Bone marrow (tissue), 2 donors: ENCODE data around the gene NFIB.

ENCODE experiments used
- DNase-seq, 2 donors: peaks; one replicate each; lab custom pipeline; 2025; lab: John Stamatoyannopoulos, UW

Gene NFIB

GRCh38 chr9:14147738-14148137, 166.2 kb downstream of the NFIB start:
- DNase-seq: no peak

GRCh38 chr9:14146201-14146874, 167.6 kb downstream of the NFIB start:
- no peak for DNase-seq

DNA sequence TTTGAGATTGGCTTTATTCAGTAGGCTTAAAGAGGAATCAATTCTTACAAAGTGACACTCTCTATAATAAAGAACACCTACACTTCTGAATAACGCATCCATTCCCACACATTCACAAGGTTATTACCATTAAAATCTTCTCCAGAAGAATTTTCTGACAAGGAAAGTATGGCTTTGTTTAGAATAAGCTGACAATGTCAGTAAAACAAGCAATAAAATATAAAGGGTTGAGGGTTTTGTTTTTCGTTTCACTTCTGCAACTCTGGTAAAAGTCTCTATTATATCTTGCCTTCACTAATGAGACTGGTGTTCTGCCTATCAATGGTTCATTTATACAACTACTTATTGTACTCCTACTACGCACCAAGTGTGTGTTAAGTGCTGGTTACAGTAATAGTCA, 169.7 kb downstream of the NFIB start:
- no peak for DNase-seq

- no peak for DNase-seq
Measured at GRCh38 chr9:14141699-14142098, 172.2 kb downstream of the NFIB start.

GRCh38 chr9:14140096-14140697, 173.7 kb downstream of the NFIB start:
- DNase-seq: no peak

DNA sequence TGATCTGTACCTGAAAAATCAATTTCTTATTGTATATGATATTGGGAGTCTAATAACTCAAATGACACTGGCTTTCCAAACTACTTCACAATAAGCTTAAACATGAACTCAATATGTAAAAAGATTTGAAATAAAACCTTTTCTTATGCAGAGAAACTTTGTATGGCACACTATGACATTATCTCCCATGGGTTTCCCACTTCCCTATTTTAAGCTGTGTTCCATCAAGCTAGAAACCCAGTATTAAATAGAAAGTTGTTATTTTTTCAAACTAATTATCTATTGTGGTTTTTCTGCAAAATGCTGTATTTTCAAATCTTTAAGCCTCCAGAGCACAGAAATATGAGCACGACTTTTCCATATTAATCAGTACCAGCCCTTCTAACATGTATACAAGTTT, 174.7 kb downstream of the NFIB start:
- DNase-seq: no peak

- DNase-seq: no peak
Measured at GRCh38 chr9:14136646-14137370, 177.1 kb downstream of the NFIB start.

DNA sequence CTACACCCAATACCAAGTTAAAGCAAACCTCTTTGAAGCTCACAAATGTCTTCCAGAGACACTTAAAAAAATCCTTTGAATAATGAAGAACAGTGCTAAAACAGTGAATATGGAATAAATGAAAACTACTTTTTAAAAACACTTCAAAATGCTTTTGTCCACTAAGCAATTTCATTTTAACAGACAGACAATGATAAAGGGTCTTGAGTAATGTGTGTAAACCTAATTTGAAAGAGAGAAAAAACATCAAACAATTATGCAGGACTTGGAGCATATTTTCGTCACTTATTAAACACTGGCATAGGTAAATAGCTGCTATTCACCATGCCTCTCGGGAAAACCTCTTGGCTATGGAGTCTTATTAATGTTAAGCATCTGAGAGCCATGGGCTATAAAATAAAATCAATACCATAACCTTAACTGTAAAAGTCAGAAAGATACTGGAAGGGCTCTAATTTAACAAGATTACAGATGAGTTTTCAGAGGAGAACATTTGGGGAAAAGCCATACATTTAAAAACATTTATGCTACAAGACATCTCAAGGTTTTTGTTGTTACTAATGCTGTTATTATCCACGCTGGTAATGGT, 177.8 kb downstream of the NFIB start:
- no peak for DNase-seq

- no peak for DNase-seq
Measured at GRCh38 chr9:14135421-14135820, 178.5 kb downstream of the NFIB start.

DNA sequence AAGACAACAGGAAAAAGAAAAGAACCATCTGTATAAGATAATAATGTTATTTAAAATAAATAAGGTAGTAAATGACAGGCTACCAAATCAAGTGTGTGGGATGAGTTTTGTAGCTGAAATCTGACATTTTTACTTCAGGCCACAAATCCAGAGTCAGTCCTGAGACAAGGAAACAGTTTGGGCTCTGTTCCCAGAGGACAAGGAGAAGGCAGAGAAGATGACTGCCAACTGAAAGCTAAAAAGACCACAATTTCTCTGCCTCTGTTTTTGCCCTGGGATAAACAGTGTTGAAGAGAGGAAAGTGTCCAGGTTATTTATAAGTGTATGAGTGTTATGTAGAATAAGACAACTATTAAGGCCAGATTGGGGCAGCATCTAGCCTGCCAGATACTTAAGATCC, 180.5 kb downstream of the NFIB start:
- no peak for DNase-seq

- DNase-seq: no peak
Measured at GRCh38 chr9:14132775-14133174, 181.2 kb downstream of the NFIB start.

GRCh38 chr9:14131356-14132088, 182.4 kb downstream of the NFIB start:
- DNase-seq: no peak

DNA sequence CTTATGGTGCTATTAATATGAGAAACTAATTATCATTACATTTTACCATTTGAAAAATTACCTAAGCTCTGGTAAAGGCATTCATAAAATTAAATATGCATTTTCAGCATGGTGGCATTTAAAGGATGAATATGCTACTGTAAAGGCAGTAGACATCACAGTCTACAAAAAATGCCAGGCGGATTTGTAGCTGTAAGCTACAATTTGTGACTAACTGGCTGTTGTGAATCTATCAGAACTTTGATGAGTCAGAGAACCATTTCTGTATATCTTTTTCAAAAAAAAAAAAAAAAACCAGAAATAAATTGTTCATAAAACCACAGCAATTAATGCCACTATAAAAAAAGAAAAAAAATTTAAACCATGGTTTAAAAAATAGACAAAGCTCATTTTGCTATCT, 186.3 kb downstream of the NFIB start:
- DNase-seq: no peak

DNA sequence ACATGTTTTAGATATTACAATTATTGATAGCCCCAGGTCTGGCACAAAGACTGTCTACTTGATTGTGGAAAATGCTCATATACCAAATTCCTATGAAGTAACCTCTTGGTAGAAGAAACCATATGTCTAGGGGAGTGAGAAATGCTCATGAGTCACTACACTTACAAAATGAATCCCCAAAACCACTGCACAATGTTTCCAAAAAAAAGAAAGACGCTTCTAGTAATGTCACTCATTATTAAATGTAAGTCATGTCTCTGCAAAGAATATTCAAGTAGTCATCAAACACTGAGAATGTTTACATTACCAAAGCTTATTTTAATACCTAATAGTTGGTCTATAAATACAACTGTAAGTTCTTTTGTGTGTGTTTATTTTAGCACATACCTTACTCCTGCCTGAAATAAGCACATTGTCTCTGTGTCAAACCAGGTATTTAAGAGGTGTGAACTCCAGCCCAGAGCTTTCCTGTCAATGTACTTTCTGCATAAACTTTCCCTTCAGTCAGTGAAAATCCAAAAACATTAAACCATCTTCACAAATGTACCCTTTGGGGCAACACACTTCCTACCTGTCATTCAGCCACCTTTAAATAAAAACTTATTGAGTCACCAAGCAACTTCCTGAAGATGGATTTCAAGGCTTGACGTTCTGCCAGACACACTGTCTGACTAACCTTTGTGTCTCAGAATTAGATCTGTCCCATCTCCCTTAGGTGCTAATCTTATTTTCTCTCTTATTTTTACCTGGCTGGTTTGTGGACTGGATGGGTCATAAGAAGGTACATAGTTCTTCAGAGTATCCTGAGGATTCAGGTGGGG, 194.0 kb downstream of the NFIB start:
- DNase-seq: no peak

- no peak for DNase-seq
Measured at GRCh38 chr9:14112226-14112625, 201.7 kb downstream of the NFIB start.

- no peak for DNase-seq
Measured at GRCh38 chr9:14111696-14112095, 202.2 kb downstream of the NFIB start.

DNA sequence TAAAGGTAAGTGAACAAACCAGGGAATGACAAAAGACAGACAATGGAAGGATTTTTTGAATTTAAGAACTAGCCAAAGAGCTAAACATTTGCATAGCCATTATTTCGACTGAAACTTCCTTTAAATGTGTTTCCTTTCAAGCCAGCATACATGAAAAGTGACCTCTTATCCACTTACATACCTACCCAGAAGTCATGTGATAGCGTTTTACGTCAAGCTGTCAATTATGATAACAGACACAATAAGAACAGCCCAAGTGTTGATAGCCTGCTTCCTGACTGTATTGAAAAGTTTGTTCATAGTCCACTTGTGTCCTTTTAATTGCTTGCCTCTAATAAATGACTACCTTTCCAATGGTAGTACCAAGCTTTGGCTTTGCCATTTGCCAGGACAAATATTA, 206.0 kb downstream of the NFIB start:
- no peak for DNase-seq

DNA sequence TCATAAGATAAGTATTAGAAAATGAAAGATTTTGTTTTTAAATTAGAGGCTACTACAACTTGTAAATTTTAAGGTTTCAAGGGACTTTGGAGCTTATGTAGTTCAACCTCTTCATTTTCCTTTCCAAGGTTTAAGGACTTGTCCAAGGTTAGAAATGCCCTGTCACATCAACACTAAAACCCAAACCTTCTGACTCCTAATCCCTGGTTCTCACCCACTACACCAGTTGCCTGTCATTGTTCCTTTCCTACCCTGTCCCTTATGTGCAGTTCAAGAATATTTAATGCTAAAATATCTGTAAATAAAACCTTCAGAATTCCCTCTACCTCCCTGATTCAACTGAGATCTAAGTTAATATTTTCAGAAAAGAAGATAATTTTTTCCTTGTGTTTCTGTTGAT, 206.4 kb downstream of the NFIB start:
- no peak for DNase-seq

DNA sequence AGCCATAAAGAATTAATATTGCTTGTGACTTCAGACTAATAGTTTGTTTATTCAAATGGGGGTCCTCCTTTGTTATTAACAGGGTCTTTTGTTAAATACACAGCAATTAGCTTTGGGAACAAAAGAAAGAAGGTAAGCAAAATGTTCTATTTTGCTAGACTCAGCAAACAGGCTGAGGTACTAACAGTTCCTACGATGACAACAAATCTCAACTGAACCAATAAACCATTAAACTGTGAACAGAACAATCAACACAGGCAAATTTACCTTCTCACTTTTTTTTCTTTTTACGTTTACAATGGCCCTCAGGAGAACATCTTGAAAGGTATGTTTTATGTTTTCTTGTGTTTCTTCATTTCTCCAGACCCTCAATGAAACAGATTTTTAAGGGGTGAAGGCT, 207.2 kb downstream of the NFIB start:
- DNase-seq: no peak

GRCh38 chr9:14104496-14104895, 209.4 kb downstream of the NFIB start:
- no peak for DNase-seq

GRCh38 chr9:14103115-14103514, 210.8 kb downstream of the NFIB start:
- DNase-seq: no peak

- no peak for DNase-seq
Measured at GRCh38 chr9:14099737-14100136, 214.2 kb downstream of the NFIB start.
